SH-SY5Y (cell line): ENCODE results near the gene GRN.

ENCODE experiments used
- GATA2 ChIP-seq: IDR thresholded peaks from 2 replicates; pipeline ENCODE4 v1.6.1; 2011; ENCODE audit warnings: mild to moderate bottlenecking, low read depth, low read length
- GATA3 ChIP-seq: IDR thresholded peaks from 2 replicates; pipeline ENCODE4 v1.6.1; 2011; ENCODE audit warnings: low read depth, mild to moderate bottlenecking, low read length, moderate library complexity

GRCh38 chr17:44310188-44310587 is 34.9 kb upstream of the GRN start:
- TF ChIP-seq GATA3 = no peak
- no peak for TF ChIP-seq GATA2
